Limb (tissue), 2 donors: Measurements from ENCODE around the gene MORC4.
A peak's percentile ranks its signal among the peaks of the same experiment; 100 is the strongest.
"Not testable (repeated sequence)": the region's sequence is repeated elsewhere in the genome, so short reads cannot be mapped to it uniquely, and the experiment has no call there.

Source experiments
- DNase-seq, 2 donors: peaks; one replicate each; pipeline ENCODE4 v3.0.0-alpha.2; 2016; ENCODE audit errors: extremely low spot score in 2 of 2

Gene MORC4

GRCh38 chrX:107000013-107000515, at the start of gene MORC4:
TSS of gene MORC4 (minus strand) at chrX:107000212. CDS start at chrX:106999969, 243 bp downstream.
- DNase-seq: peak; percentile 63 to 87

- DNase-seq: no peak
Observed at GRCh38 chrX:107047622-107048021, 47.6 kb upstream of the MORC4 start.

- no peak for DNase-seq
Observed at GRCh38 chrX:107029752-107030151, 29.7 kb upstream of the MORC4 start.

GRCh38 chrX:107025545-107025944, 25.5 kb upstream of the MORC4 start:
- DNase-seq: peak in 1 of 2 donors; percentile 24

GRCh38 chrX:107014936-107015335, 14.9 kb upstream of the MORC4 start:
- DNase-seq: peak in 1 of 2 donors; percentile 7

- DNase-seq: no peak
Observed at GRCh38 chrX:107008034-107008433, 8.0 kb upstream of the MORC4 start.

GRCh38 chrX:106999002-106999975, 723 bp downstream of the MORC4 start:
- peak; percentile 24 to 60 for DNase-seq

GRCh38 chrX:106997611-106998010, 2.4 kb downstream of the MORC4 start:
- DNase-seq: no peak

GRCh38 chrX:106995678-106996077, 4.3 kb downstream of the MORC4 start:
- DNase-seq: no peak

- no peak for DNase-seq
Observed at GRCh38 chrX:106987488-106987887, 12.5 kb downstream of the MORC4 start.

GRCh38 chrX:106980952-106981626, 18.9 kb downstream of the MORC4 start:
- DNase-seq: no peak

GRCh38 chrX:106976416-106976815, 23.6 kb downstream of the MORC4 start:
- DNase-seq: no peak

- DNase-seq: no peak
Observed at GRCh38 chrX:106973433-106974149, 26.4 kb downstream of the MORC4 start.

- no peak for DNase-seq
Observed at GRCh38 chrX:106972896-106973295, 27.1 kb downstream of the MORC4 start.

- DNase-seq: not testable (repeated sequence)
Observed at GRCh38 chrX:106966547-106966946, 33.5 kb downstream of the MORC4 start.

- DNase-seq: no peak
Observed at GRCh38 chrX:106964290-106964689, 35.7 kb downstream of the MORC4 start.

- no peak for DNase-seq
Observed at GRCh38 chrX:106963111-106963510, 36.9 kb downstream of the MORC4 start.

- peak in 1 of 2 donors; percentile 1 for DNase-seq
Observed at GRCh38 chrX:106959901-106960300, 40.1 kb downstream of the MORC4 start.

- DNase-seq: no peak
Observed at GRCh38 chrX:106957856-106958255, 42.2 kb downstream of the MORC4 start.

GRCh38 chrX:106955004-106955772, 44.8 kb downstream of the MORC4 start:
- no peak for DNase-seq

GRCh38 chrX:106954041-106954440, 46.0 kb downstream of the MORC4 start:
- DNase-seq: no peak
